Myocyte (in vitro differentiated cells): ENCODE results near the gene ARHGEF26. TPM values are rescaled to one million over a fixed set of nuclear protein-coding genes. Genes with fewer than 3 reads are reported as not detected.

ENCODE experiments used
- total RNA-seq: library from RNA; depleted of rRNA; stranded (reverse); fragments of >200 nt; gene quantifications from 2 replicates; pipeline ENCODE4 v1.2.3, GENCODE V29; 2014

Gene ARHGEF26
- total RNA-seq, 1 donor from 2014 or later: 0.40 TPM

Other genes with a start within 250 kb of the ARHGEF26 start
- gene DHX36, start 203.1 kb downstream of the ARHGEF26 start, total RNA-seq: 43.5 and 54.5 TPM in 2 replicates